DOHH2 (cell line): ENCODE measurements around the gene EHMT1.
A peak's percentile ranks its signal among the peaks of the same experiment; 100 is the strongest.

Experiments
- H3F3A ChIP-seq: fragments of 200-600 bp; sonication (generic), shearing (Covaris generic); 2 replicates; pipeline ENCODE4 v1.6.0; 2016; ENCODE audit warnings: antibody characterized with exemption, mild to moderate bottlenecking; ENCODE audit not compliant: control insufficient read depth, insufficient read depth
- H3K27ac ChIP-seq: fragments of 200-600 bp; sonication (generic); 2 replicates; pipeline ENCODE4 v1.5.1; 2014; ENCODE audit warnings: low read depth, mild to moderate bottlenecking, low read length, moderate library complexity
- H3K27me3 ChIP-seq: fragments of 200-600 bp; sonication (generic); 2 replicates; pipeline ENCODE4 v1.6.1; 2014; ENCODE audit warnings: mild to moderate bottlenecking, low read length, mixed read lengths; ENCODE audit not compliant: control insufficient read depth
- H3K36me3 ChIP-seq: fragments of 200-600 bp; sonication (generic); 2 replicates; pipeline ENCODE4 v1.6.1; 2014; ENCODE audit warnings: mild to moderate bottlenecking, low read length, moderate library complexity, mixed read lengths; ENCODE audit not compliant: control insufficient read depth
- H3K4me1 ChIP-seq: fragments of 200-600 bp; sonication (generic); 2 replicates; pipeline ENCODE4 v1.6.1; 2014; ENCODE audit warnings: mild to moderate bottlenecking, low read length, mixed read lengths; ENCODE audit not compliant: control insufficient read depth
- H3K4me2 ChIP-seq: fragments of 200-600 bp; sonication (generic); 2 replicates; pipeline ENCODE4 v1.6.0; 2014; ENCODE audit warnings: mild to moderate bottlenecking, low read length, moderate library complexity
- H3K4me3 ChIP-seq: fragments of 200-600 bp; sonication (generic); 2 replicates; pipeline ENCODE4 v1.5.1; 2014; ENCODE audit warnings: mild to moderate bottlenecking, low read length, mixed read lengths
- H3K79me2 ChIP-seq: fragments of 200-600 bp; sonication (generic); 2 replicates; pipeline ENCODE4 v1.6.1; 2014; ENCODE audit warnings: mild to moderate bottlenecking, low read length, mixed read lengths; ENCODE audit not compliant: control insufficient read depth
- H3K9me2 ChIP-seq: fragments of 200-600 bp; sonication (generic); replicated peaks from 2 replicates; pipeline ENCODE4 v1.6.1; 2014; ENCODE audit warnings: mild to moderate bottlenecking, low read length, mixed read lengths; ENCODE audit not compliant: control insufficient read depth
- H3K9me3 ChIP-seq: fragments of 200-600 bp; sonication (generic); 2 replicates; pipeline ENCODE4 v1.6.1; 2014; ENCODE audit warnings: antibody characterized with exemption, low read length, mixed read lengths; ENCODE audit not compliant: control insufficient read depth, insufficient read depth
- H4K20me1 ChIP-seq: fragments of 200-600 bp; sonication (generic); 2 replicates; pipeline ENCODE4 v1.6.0; 2014; ENCODE audit warnings: low read depth, mild to moderate bottlenecking, antibody characterized with exemption, low read length, moderate library complexity; ENCODE audit not compliant: control insufficient read depth, insufficient read depth
- CTCF ChIP-seq: fragments of 200-600 bp; sonication (generic); IDR thresholded peaks from one replicate; pipeline ENCODE4 v1.5.1; 2014; ENCODE audit warnings: antibody characterized with exemption, mild to moderate bottlenecking, low read depth, low read length; ENCODE audit not compliant: poor library complexity, severe bottlenecking
- EZH2phosphoT487 ChIP-seq: fragments of 200-600 bp; sonication (generic); IDR thresholded peaks from 2 replicates; pipeline ENCODE4 v1.6.1; 2017; ENCODE audit warnings: borderline replicate concordance, mild to moderate bottlenecking, antibody characterized with exemption, low read length, moderate library complexity, mixed read lengths

The EHMT1 gene

DNA sequence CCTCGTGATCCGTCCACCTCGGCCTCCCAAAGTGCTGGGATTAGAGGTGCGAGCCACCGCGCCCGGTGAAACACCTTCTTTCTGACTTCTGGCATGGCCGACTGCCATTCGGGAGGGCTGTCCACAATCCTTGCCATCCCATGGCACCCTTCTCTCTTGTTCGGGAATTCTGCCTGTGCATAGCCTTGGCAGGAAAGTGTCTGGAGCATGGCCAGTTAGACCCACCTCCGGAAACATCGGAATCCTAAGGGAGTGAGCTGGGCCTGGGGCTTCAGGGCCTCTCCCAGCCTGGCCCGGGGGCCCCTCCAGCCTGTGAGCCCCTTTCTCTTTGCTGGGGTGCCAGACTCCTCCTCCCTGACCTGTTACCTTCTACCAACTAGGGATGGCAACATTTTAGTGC lies 14.9 kb upstream of the EHMT1 start:
- TF ChIP-seq EZH2phosphoT487 (no peak), CTCF (no peak)
- Histone ChIP-seq H3K4me3 (no peak overlapping the region), H3K79me2 (peaks cover 22% of the 10 kb centered on the region), H3K9me3 (no peaks in the 10 kb centered on the region), H3K9me2 (no peaks in the 10 kb centered on the region), H3K36me3 (no peaks in the 10 kb centered on the region), H3K27ac (no peak overlapping the region), H3K4me2 (peak overlapping the region; percentile 68; the same call in 1 of the 2 replicates), H3K4me1 (peaks cover 26% of the 10 kb centered on the region), H3F3A (0 out of 2 replicates have a peak, but pooled peaks cover 4% of the 10 kb centered on the region), H3K27me3 (peaks cover 3% of the 10 kb centered on the region; the same call in 1 of the 2 replicates), H4K20me1 (peaks cover 14% of the 10 kb centered on the region)

DNA sequence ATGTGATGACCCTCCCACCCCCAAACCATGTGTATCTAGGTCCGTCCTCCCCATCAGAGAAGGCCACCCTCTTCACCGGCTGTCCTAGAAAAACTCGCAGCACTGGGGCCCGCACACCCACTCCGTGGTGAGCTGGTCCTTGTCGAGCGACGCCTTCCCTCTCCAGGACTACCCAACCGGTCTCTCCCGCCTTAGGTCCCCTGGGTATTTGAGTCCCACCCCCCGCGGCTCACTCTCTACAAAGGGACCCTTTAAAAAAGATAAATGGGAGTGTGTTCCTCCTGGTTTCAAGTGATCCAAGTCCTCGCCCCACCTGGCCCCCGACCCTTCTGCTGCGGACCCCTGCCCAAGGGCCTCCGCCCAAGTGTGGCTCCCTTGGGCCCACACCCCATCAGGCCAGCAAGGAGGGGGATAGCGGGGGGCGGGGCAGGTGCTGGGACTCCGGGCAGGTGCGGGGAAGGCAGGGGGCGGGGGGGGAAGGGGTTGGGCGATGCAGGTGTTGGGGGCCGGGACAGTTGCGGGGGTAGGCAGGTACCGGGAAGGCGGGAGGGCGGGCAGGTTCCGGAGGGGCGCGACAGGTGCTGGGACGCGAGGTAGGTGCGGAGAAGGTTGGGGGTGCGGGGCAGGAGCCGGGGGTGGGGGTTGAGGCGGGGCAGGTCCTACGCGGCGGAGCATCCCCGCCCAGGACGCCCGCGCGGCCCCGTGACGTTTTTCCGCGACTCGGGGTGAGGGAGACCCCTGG lies 14.3 kb upstream of the EHMT1 start:
- H3K27ac ChIP-seq = no peak overlapping the region

DNA sequence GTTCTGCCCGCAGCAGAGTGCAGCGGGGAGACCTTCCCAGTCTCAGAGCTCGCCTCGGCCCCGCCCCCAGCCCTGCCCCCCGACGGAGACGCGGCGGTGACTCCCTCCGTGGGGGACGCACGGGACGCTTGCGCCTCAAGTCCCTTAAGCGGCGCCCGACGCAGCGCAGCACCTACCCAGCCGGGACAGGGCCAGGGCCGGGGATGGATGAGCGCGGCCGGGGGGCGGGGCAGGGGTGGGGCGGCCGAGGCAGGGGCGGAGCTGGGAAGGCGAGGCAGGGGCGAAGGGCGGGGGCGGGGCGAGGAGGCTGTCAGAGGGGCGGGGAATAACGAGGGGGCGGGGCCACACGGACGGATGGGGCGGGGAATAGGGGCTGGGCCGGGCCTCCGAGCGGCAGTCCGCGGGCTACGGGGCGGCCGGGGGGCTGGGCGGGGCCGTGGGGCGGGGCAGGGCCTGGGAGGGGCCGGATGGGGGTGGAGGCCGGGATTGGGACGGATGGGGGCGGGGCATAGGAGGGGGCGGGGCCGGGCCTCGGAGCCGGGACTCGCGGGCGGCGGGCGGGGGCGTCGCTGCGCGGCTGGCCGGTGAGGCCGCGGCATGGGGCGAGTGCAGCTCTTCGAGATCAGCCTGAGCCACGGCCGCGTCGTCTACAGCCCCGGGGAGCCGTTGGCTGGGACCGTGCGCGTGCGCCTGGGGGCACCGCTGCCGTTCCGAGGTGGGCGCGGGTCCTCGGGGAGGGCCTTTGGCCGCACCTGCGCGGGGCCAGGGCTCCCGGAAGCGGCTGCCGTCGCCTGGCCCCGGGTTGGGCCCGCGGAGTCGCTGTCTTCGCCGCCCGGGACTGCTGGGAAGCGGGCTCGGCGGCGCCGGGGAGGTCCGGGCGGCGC lies 13.4 kb upstream of the EHMT1 start, which contains the start of gene ARRDC1:
Gene ARRDC1, plus strand, starts transcription at position 566 of the 884 bp plus-strand sequence. Its CDS starts 32 bp downstream, at position 598.
- Histone ChIP-seq H3K9me3 (no peaks in the 10 kb centered on the region), H3K9me2 (no peaks in the 10 kb centered on the region), H3K79me2 (peaks cover 22% of the 10 kb centered on the region), H3K4me1 (peaks cover 26% of the 10 kb centered on the region), H3K27me3 (peaks cover 3% of the 10 kb centered on the region; the same call in 1 of the 2 replicates), H3F3A (0 out of 2 replicates have a peak, but pooled peaks cover 4% of the 10 kb centered on the region), H3K27ac (peak within 1 kb of the TSS; percentile 34; the same call in 1 of the 2 replicates), H3K4me3 (peak within 1 kb of the TSS; percentile 72), H4K20me1 (peaks cover 14% of the 10 kb centered on the region), H3K4me2 (peak within 1 kb of the TSS; percentile 93), H3K36me3 (no peaks in the 10 kb centered on the region)
- TF ChIP-seq CTCF (no peak), EZH2phosphoT487 (no peak)

More for the DNA sequence above, 14.3 kb upstream of the EHMT1 start:
- H3K36me3 ChIP-seq = no peaks in the 10 kb centered on the region
- H3K4me1 ChIP-seq = peaks cover 26% of the 10 kb centered on the region
- H3F3A ChIP-seq = 0 out of 2 replicates have a peak, but pooled peaks cover 4% of the 10 kb centered on the region
- H3K79me2 ChIP-seq = peaks cover 22% of the 10 kb centered on the region
- H3K27me3 ChIP-seq = peaks cover 3% of the 10 kb centered on the region; the same call in 1 of the 2 replicates
- H3K9me3 ChIP-seq = no peaks in the 10 kb centered on the region
- TF ChIP-seq EZH2phosphoT487 (no peak), CTCF (no peak)
- H3K4me3 ChIP-seq = peak overlapping the region; percentile 52
- peak overlapping the region; percentile 68 for H3K4me2 ChIP-seq
- no peaks in the 10 kb centered on the region for H3K9me2 ChIP-seq
- peaks cover 14% of the 10 kb centered on the region for H4K20me1 ChIP-seq
